IMR-90 (cell line): ENCODE results near the gene LAS1L. TPM values are rescaled to one million over a fixed set of nuclear protein-coding genes. Genes with fewer than 3 reads are reported as not detected.

ENCODE experiments used
- ATAC-seq: fragments of 200-7000 bp; cut with Tn5 transposase; 2 replicates; pipeline ENCODE4 v1.9.1; 2020; ENCODE audit warnings: low read depth, mild to moderate bottlenecking, moderate library complexity
- BruUV-seq: library from RNA; stranded (reverse); fragments of 400-500 nt; replicated peaks from 2 replicates; lab custom pipeline; 2021; lab: Mats Ljungman, UMichigan
- CTCF ChIA-PET: fragments of 300-600 bp; formaldehyde crosslinking; extraction: SDS; loops from one replicate; lab custom pipeline; 2021; ENCODE audit warnings: antibody characterized with exemption; lab: Yijun Ruan, JAX
- POLR2A ChIA-PET: fragments of 300-600 bp; sonication (Branson Sonifier 250); formaldehyde crosslinking; loops from one replicate; lab custom pipeline; 2022; ENCODE audit warnings: antibody characterized with exemption; ENCODE audit not compliant: unreplicated experiment; lab: Charles Lee
- DNase-seq: peaks from one replicate; pipeline ENCODE4 v3.0.0; 2013
- H2AFZ ChIP-seq: replicated peaks from 2 replicates; pipeline ENCODE3; 2013; ENCODE audit warnings: low read length, mild to moderate bottlenecking; ENCODE audit not compliant: poor library complexity
- H2AK5ac ChIP-seq: 2 replicates; pipeline ENCODE4 v1.6.1; 2013; ENCODE audit warnings: low read depth, low read length, inconsistent platforms
- H2AK9ac ChIP-seq: replicated peaks from 2 replicates; pipeline ENCODE3; 2013; ENCODE audit warnings: mild to moderate bottlenecking, low read depth, low read length, moderate library complexity; ENCODE audit not compliant: poor library complexity
- H2BK120ac ChIP-seq: 2 replicates; pipeline ENCODE4 v1.6.1; 2013; ENCODE audit warnings: low read depth, low read length, inconsistent platforms
- H2BK15ac ChIP-seq: 3 replicates; pipeline ENCODE4 v1.6.1; 2013; ENCODE audit warnings: low read depth, low read length, inconsistent platforms
- H2BK20ac ChIP-seq: 2 replicates; pipeline ENCODE4 v1.6.1; 2013; ENCODE audit warnings: low read depth, mild to moderate bottlenecking, inconsistent platforms, low read length, moderate library complexity
- H2BK5ac ChIP-seq: 2 replicates; pipeline ENCODE4 v1.6.1; 2013; ENCODE audit warnings: mild to moderate bottlenecking, low read depth, low read length, inconsistent platforms; ENCODE audit not compliant: poor library complexity, severe bottlenecking
- H3K14ac ChIP-seq: replicated peaks from 2 replicates; pipeline ENCODE4 v1.6.1; 2013; ENCODE audit warnings: low read depth, low read length, inconsistent platforms
- H3K18ac ChIP-seq: 2 replicates; pipeline ENCODE4 v1.6.1; 2013; ENCODE audit warnings: low read depth, low read length, control low read depth
- H3K23ac ChIP-seq: 2 replicates; pipeline ENCODE4 v1.6.1; 2013; ENCODE audit warnings: low read depth, low read length, inconsistent platforms
- H3K27ac ChIP-seq: 2 replicates; pipeline ENCODE4 v1.5.1; 2013; ENCODE audit warnings: mild to moderate bottlenecking, control low read depth, low read length; ENCODE audit not compliant: insufficient read depth
- H3K27me3 ChIP-seq: 2 replicates; pipeline ENCODE4 v1.6.1; 2013; ENCODE audit warnings: low read length; ENCODE audit not compliant: control insufficient read depth, insufficient read depth
- H3K36me3 ChIP-seq: 2 replicates; pipeline ENCODE4 v1.6.1; 2013; ENCODE audit warnings: low read length, mixed read lengths; ENCODE audit not compliant: control insufficient read depth, insufficient read depth
- H3K4ac ChIP-seq: 2 replicates; pipeline ENCODE4 v1.6.1; 2013; ENCODE audit warnings: low read depth, low read length, inconsistent platforms
- H3K4me1 ChIP-seq: 2 replicates; pipeline ENCODE4 v1.6.1; 2013; ENCODE audit warnings: low read length, mixed read lengths; ENCODE audit not compliant: control insufficient read depth, insufficient read depth
- H3K4me2 ChIP-seq: 2 replicates; pipeline ENCODE4 v1.6.1; 2013; ENCODE audit warnings: low read depth, mild to moderate bottlenecking, control low read depth, low read length, moderate library complexity
- H3K4me3 ChIP-seq: 2 replicates; pipeline ENCODE4 v1.5.1; 2013; ENCODE audit warnings: low read depth, mild to moderate bottlenecking, control low read depth, low read length, moderate library complexity; ENCODE audit not compliant: insufficient read depth
- H3K56ac ChIP-seq: 2 replicates; pipeline ENCODE4 v1.6.1; 2013; ENCODE audit warnings: low read length, inconsistent platforms; ENCODE audit not compliant: insufficient read depth; ENCODE audit errors: extremely low read depth
- H3K79me1 ChIP-seq, 2 experiments: 2 replicates each; pipeline ENCODE4 v1.6.1; 2013; ENCODE audit warnings: low read length in 2 of 2, inconsistent platforms in 1 of 2, low read depth in 1 of 2
- H3K9ac ChIP-seq: 2 replicates; pipeline ENCODE4 v1.6.1; 2013; ENCODE audit warnings: low read depth, low read length, control low read depth
- H3K9me1 ChIP-seq: 2 replicates; pipeline ENCODE4 v1.6.1; 2013; ENCODE audit warnings: low read length, inconsistent platforms; ENCODE audit not compliant: insufficient read depth
- H3K9me3 ChIP-seq: 2 replicates; pipeline ENCODE4 v1.6.1; 2013; ENCODE audit warnings: low read length; ENCODE audit not compliant: control insufficient read depth, insufficient read depth
- H4K20me1 ChIP-seq: 2 replicates; pipeline ENCODE4 v1.6.1; 2013; ENCODE audit warnings: low read length, inconsistent platforms; ENCODE audit not compliant: insufficient read depth
- H4K5ac ChIP-seq: 2 replicates; pipeline ENCODE4 v1.6.1; 2013; ENCODE audit warnings: mild to moderate bottlenecking, low read depth, low read length, control low read depth
- H4K8ac ChIP-seq, 2 experiments: 2 replicates each; pipeline ENCODE4 v1.6.1; 2013; ENCODE audit warnings: low read depth in 2 of 2, low read length in 2 of 2, control low read depth in 1 of 2, inconsistent platforms in 1 of 2
- H4K91ac ChIP-seq: 2 replicates; pipeline ENCODE4 v1.6.1; 2013; ENCODE audit warnings: low read depth, low read length, inconsistent platforms; ENCODE audit not compliant: insufficient read depth
- CEBPB ChIP-seq: IDR thresholded peaks from 2 replicates; pipeline ENCODE4 v1.6.1; 2012; ENCODE audit warnings: low read depth, low read length, improper control_type of control experiment
- POLR2A ChIP-seq: IDR thresholded peaks from 2 replicates; pipeline ENCODE4 v1.6.1; 2012; ENCODE audit warnings: mild to moderate bottlenecking, low read depth, low read length
- SMC3 ChIP-seq: fragments of 150-350 bp; IDR thresholded peaks from 2 replicates; pipeline ENCODE4 v1.6.1; 2016; ENCODE audit warnings: low read depth, mild to moderate bottlenecking, antibody characterized with exemption, low read length, moderate library complexity
- WGBS, 2 experiments: methylation state at CpG; one replicate each; pipeline versions ENCODE4 v1.1.5 to v1.1.7; 2013; ENCODE audit warnings: missing lambda C conversion rate in 2 of 2; ENCODE audit not compliant: insufficient read length in 1 of 2; ENCODE audit errors: extremely low coverage in 2 of 2; 5-methylcytosine and 5-hydroxymethylcytosine counted together
- dilution Hi-C: fragments of 300-500 bp; cut with HindIII; formaldehyde crosslinking; loops from one replicate; pipeline ENCODE4 v1.14.3; 2018; ENCODE audit warnings: low sequenced_read_pairs; ENCODE audit not compliant: unreplicated experiment
- in situ Hi-C: fragments of 300-500 bp; cut with MboI; formaldehyde crosslinking; loops from 3 replicates; pipeline ENCODE4 v1.14.3; 2019; ENCODE audit warnings: low sequenced_read_pairs, inconsistent platforms, mixed read lengths
- intact Hi-C: fragments of 100-400 bp; cut with micrococcal nuclease; formaldehyde crosslinking; loops from 2 replicates; pipeline ENCODE4 v1.10.0; 2022
- polyA plus RNA-seq, 3 experiments: library from polyadenylated mRNA; depleted of rRNA; stranded (reverse); fragments of >200 nt; gene quantifications; 2 replicates each; pipeline ENCODE4 v1.2.3, GENCODE V29; 2012; ENCODE audit warnings: low replicate concordance in 1 of 3
- total RNA-seq: library from RNA; depleted of rRNA; stranded (reverse); fragments of >200 nt; gene quantifications from 2 replicates; pipeline ENCODE4 v1.2.3, GENCODE V29; 2012

Gene LAS1L
- total and polyA plus RNA-seq, 2 of the 4 experiments (the other 2 are of a cell fraction) = 22.8 to 29.2 TPM

- no peak overlapping the region for H3K18ac ChIP-seq
- no TSS peak for BruUV-seq
- H3K4me1 ChIP-seq = no peaks in the 10 kb centered on the region
- no peak overlapping the region for H2AFZ ChIP-seq
- DNase-seq (no peak), ATAC-seq (no peak)
- H4K5ac ChIP-seq = no peak overlapping the region
- no peak overlapping the region for H4K8ac ChIP-seq
- POLR2A ChIA-PET = no interaction called here
- no peak overlapping the region for H2AK5ac ChIP-seq
- no peak overlapping the region for H3K14ac ChIP-seq
- no CpG with 5 or more reads among the region's 1 CpG for WGBS, 2 experiments
- no peaks in the 10 kb centered on the region for H3K9me1 ChIP-seq
- no peak overlapping the region for H2AK9ac ChIP-seq
- no peak overlapping the region for H2BK20ac ChIP-seq
- no peak overlapping the region for H3K9ac ChIP-seq
- TF ChIP-seq CEBPB (no peak), SMC3 (no peak), POLR2A (no peak)
- H3K27ac ChIP-seq = no peak overlapping the region
- H3K36me3 ChIP-seq = peaks cover 7% of the 10 kb centered on the region; the same call in 1 of the 2 replicates
- no peaks in the 10 kb centered on the region; the same call in 1 of the 2 replicates for H4K20me1 ChIP-seq
- H3K4ac ChIP-seq = no peak overlapping the region
- no peaks in the 10 kb centered on the region for H3K79me1 ChIP-seq
- H3K4me2 ChIP-seq = no peak overlapping the region
- no peaks in the 10 kb centered on the region for H3K9me3 ChIP-seq
- no peak overlapping the region for H2BK5ac ChIP-seq
- intact Hi-C loops (no loop called here), dilution Hi-C loops (no loop called here), in situ Hi-C loops (no loop called here)
- H3K23ac ChIP-seq = no peak overlapping the region
- CTCF ChIA-PET = no interaction called here
- H3K27me3 ChIP-seq = no peaks in the 10 kb centered on the region; the same call in 1 of the 2 replicates
- no peak overlapping the region for H3K4me3 ChIP-seq
- no peak overlapping the region for H3K56ac ChIP-seq
- no peak overlapping the region for H2BK120ac ChIP-seq
- no peak overlapping the region for H4K91ac ChIP-seq
- H2BK15ac ChIP-seq = no peak overlapping the region
These were observed 21.0 kb downstream of the LAS1L start for GRCh38 chrX:65513610-65514009.
